OCI-M2 (cell line): ENCODE measurements around the gene SRRM3.
"Not testable (repeated sequence)": the region's sequence is repeated elsewhere in the genome, so short reads cannot be mapped to it uniquely, and the experiment has no call there.

Source experiments
- DNase-seq: peaks from one replicate; lab custom pipeline; 2025; ENCODE audit not compliant: unreplicated experiment; lab: John Stamatoyannopoulos, UW

Gene SRRM3

DNA sequence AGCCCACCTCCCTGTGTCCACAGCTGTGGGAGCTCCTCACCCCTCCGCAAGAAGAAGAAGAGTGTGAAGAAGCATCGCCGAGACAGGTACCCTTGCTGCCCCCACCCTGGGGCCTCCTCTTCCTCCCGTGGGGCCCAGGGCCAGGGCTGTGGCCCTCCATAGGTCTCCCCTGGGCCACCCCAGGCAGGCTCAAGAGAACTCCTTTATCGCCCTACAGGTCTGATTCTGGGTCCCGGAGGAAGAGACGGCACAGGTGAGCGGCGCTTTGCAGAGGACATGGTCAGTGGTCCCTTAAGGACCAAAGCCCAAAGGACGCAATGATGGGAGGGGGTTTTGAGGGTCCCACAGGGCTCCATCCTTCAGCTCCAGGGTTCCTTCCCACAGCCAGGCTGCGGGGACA lies 59.6 kb downstream of the SRRM3 start:
- no peak for DNase-seq

GRCh38 chr7:76261931-76262330 lies 60.2 kb downstream of the SRRM3 start:
- no peak for DNase-seq

DNA sequence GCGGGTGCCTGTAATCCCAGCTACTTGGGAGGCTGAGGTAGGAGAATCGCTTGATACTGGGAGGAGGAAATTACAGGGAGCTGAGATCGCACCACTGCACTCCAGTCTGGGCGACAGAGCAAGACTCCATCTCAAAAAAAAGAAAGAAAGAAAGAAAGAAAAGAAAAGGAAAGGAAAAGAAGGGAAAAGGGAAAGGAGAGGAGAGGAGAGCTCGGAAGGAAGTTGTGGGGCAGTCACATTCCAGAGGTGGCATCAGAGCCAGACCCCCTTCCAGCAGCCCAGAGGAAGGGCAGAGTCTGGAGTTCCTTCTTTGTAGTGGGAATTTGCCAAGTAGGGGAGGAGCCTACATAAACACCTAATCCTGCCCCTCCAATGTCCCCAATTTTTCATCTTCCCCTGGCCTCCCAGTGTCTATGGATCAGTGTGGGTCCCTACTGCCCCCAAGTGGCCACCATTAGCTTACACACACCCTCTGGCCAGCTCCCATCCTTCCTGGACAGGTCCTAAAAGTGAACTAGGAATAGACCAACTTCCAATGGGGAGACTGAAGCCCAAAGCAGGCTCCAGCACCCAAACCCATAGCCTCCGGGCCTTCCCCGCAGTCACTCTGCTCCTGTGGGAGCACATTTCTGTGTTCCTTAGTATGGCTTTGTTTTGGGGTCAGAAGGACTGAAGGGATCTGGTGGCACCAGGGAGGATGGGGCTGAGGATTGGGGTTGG lies 61.1 kb downstream of the SRRM3 start:
- no peak for DNase-seq

DNA sequence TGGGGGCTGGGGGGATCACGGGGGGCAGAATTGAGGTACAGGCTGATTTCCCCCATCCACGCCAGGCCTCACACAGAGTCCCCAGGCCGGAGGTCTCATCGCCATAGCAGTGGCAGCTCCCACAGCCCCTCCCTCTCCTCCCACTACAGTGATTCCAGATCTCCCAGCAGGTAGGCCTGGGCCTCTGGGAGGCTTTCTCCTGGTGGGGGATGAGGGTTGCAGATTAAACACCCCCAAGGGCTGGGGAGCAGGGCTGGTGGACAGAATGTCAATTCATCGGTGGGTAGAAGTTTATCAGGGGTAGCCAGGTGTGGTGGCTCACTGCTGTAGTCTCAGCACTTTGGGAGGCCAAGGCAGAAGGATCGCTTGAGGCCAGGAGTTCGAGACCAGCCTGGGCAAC lies 63.6 kb downstream of the SRRM3 start:
- no peak for DNase-seq

GRCh38 chr7:76267107-76267893 lies 65.6 kb downstream of the SRRM3 start:
- DNase-seq, result no peak

DNA sequence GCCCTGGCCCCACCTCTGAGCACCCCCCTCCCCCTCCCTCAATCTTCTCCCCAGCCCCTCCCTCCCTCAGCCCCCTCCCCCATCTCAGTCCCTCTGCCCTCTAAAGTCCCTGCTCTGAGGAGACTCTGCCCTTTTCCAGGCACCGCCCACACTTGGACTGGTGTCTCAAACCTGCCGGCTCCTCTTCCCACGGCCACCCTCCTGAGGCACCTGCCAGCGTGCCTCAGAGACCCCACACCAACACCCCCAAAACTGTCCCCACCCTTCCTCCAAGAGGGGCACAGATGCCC lies 66.1 kb downstream of the SRRM3 start:
- DNase-seq, result no peak

GRCh38 chr7:76268376-76268775 lies 66.7 kb downstream of the SRRM3 start:
- no peak for DNase-seq

DNA sequence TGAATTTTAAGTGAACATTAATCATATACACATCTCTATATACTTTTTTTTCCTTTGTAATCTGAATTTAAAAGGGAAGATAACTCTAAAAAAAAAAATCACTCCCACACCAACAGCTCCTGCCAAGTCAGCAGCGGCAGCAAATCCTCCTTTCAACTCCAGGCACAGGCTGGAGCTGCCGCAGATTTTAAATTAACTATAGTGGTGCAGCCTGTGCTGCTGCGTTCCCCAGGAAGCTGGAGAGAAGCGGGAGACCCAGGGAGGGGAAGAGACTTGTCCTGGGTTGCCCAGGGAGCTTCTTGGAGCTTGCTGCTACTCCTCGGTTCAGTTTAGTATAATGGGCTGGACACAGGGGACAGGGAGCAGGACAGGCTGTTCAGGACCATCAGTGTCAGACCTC lies 68.2 kb downstream of the SRRM3 start:
- DNase-seq, result no peak

DNA sequence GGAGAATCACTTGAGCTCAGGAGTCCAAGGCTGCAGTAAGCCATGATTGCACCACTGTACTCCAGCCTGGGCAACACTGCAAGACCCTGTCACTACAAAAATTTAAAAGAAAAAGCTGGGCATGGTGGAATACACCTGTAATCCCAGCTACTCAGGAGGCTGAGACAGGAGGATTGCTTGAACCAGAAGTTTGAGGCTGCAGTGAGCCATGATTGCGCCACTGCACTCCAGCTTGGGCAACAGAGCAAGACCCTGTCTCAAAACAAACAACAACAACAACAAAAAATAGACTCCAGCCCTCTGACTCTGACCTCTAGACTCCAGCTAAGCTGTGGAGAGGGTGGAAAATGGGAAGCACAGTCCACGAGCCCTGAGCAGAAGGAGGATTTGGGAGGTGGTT lies 69.7 kb downstream of the SRRM3 start:
- DNase-seq, result not testable (repeated sequence)

GRCh38 chr7:76272142-76272541 lies 70.4 kb downstream of the SRRM3 start:
- DNase-seq, result no peak

DNA sequence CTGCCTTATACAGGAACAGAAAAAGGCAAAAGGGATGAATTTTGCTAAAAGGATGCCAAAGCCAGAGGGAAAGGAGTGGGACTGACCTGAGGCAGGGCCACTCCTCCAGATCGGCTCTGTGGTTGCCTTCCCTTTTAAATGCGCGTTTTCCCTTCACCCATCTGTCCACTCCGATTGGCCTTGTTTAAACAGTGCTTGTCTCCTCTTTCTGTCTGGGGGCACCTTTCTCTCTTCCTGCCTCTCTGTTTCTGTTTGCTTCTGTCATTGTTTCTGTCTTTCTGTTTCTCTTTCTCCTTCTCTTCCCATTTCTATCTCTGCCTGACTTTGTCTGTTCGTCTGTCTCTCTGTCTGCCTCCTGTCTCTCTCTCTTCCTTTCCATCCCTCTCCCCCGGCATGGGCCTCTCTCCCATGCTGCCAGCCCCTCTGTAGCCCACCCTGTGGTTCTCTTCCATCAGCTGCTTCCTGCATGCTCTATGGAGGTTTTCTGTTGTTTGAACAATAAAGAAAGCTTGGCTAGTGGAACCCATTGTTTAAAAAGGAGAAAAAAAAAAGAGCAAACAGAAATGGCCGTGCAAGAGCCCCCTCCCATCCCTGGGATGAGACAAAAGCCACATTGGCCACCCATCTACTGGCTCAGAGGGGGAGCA lies 71.3 kb downstream of the SRRM3 start:
- no peak for DNase-seq

GRCh38 chr7:76273503-76273902 lies 71.8 kb downstream of the SRRM3 start:
- DNase-seq, result no peak

GRCh38 chr7:76278540-76278939 lies 76.8 kb downstream of the SRRM3 start:
- no peak for DNase-seq

GRCh38 chr7:76280408-76280807 lies 78.7 kb downstream of the SRRM3 start:
- DNase-seq, result no peak

- DNase-seq, result no peak
These were observed 79.5 kb downstream of the SRRM3 start for GRCh38 chr7:76281006-76281705.

DNA sequence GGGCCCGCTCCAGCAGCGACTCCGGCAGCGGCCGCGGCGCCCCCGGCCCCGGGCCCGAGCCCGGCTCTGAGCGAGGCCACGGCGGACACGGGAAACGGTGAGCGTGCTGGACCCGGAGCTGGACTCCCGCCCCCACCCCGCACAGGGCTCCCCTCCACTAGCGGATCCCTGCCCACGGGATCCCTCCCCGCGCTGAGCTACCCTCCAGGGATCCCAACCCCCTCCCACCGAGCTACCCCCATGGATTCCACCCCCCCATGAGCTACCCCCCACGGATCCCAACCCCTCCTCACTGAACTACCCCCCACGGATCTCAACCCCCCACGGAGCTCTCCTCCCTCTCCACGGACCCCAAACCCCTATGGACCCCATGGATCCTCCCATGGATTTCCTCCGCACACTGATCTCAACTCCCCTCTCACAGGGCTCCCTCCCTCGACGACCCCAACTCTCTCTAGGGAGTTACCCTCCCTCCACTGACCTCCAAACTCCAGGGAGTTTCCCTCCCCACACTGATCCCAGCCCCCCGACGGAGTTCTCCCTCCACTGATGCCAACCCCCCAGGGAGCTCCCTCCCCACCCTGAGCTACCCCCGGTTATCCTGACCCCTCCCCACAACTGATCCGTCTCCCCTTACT lies 80.1 kb downstream of the SRRM3 start:
- no peak for DNase-seq

GRCh38 chr7:76282344-76283253 lies 80.9 kb downstream of the SRRM3 start:
- no peak for DNase-seq

DNA sequence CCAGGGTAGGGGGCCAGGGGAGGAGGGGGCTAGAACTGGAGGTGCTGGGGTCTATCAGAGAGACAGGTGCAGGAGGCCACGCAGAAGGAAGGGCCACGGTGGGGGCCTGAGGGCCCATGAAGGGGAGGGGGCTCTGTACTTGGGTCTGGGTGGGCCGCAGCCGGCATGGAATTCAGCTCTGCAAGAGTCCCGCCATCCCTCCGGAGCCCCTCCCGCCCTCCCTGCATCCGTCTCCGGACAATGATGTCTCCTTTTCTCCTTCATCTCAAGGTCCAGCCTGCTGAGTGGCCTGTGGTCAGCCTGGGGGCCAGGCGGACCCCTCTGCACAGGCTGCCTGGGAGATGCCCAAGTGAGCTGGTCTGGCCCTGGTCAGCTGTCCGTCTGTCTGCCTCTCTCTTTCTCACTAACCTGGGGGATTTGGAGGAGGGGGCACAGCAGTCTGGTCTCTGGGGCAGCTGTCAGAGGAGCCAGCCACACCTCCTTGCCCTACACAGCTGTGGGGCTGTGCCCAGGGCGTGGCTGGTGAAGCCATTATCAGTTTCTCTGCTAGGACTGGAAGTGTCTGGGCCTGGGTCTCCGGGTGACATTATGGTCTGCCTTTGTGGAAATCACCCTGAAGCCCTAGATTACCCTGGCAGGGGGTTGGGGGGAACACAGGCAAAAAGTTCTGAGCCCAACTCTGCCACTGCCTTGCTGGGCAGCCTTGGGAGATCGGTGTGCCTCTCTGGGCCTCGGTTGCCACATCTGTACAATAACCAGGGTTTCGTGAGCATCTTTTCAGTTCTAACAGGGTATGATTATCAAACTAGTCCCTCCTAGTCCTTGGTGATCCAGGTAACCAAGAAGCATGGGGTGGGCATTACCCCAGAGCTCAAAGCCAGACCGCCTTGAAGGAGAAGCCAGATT lies 81.8 kb downstream of the SRRM3 start:
- no peak for DNase-seq
